ENCODE results near the gene C1QTNF3.
"Not testable (repeated sequence)": the region's sequence is repeated elsewhere in the genome, so short reads cannot be mapped to it uniquely, and the experiment has no call there.

Gene C1QTNF3

DNA sequence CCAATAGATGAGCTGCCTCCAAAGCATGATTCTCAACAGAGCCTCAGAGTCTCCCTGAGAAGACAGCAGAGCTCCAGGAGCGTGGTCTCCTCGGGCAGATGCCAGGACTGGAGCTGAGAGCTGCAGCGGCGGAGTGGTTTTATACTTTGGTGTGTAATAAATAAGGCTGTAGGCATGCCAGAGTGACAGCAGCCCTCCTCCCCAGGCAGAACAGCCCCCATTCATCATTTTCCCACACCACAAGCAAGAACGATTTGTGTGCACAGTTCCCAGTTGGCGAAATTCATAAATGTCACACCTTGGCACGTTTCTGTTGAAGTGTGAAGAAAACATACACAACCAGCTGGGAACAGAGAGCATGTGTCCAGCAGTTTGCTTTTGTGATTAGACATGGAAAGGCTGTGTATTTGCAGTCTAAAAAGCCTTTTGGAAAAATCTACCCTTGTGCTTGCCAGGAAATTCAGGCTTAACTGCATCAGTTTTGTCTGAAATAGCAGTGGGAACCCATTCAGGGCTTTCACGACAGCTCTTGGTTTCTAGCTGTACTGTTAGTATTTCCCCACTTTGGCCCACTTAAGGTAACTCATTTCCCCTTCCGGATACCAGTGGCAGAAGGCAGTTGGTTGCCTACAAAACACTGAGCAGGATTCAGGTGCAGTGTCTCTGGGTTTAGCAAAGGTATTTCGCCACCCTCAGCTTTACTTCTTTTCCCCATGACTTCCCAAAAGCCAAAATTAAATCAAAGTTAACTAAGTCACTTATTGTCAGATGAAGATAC is at the start of gene C1QTNF3:
TSS of gene C1QTNF3 (minus strand) at position 115 of the 778 bp plus-strand sequence. CDS start at position 27, 88 bp downstream.
- Histone ChIP-seq H3K4me3 (no peak within 1 kb of the TSS), H3K4me1 (peaks cover 8 to 53% (median 17%) of the 10 kb centered on the region in 10 experiments; a peak in 19 of 20 replicates), H3K27ac (peak within 1 kb of the TSS in 3 of 11 experiments; percentile 9 to 48 (median 10); a peak in 3 of 22 replicates), H3K36me3 (no peaks in the 10 kb centered on the region; a peak in 1 of 22 replicates), H4K20me1 (no peaks in the 10 kb centered on the region), H3K4me2 (peak within 1 kb of the TSS; percentile 1 to 74 (median 36); a peak in 19 of 22 replicates), H3K9me3 (replicated peaks in 1 of 11) (no peaks in the 10 kb centered on the region), H3K27me3 (no peaks in the 10 kb centered on the region), H3K9ac (no peak within 1 kb of the TSS)
- no peak for TF ChIP-seq Cebpa-rat (IDR thresholded peaks at IDR 0.05)

- H3K27ac ChIP-seq; H3K36me3 ChIP-seq; H3K9ac ChIP-seq; H4K20me1 ChIP-seq; H3K27me3 ChIP-seq; H3K4me2 ChIP-seq; H3K9me3 ChIP-seq (replicated peaks in 1 of 11); H3K4me3 ChIP-seq; H3K4me1 ChIP-seq: not testable (repeated sequence)
Observed at GRCh38 chr5:34091039-34091438, 48.0 kb upstream of the C1QTNF3 start.

- H4K20me1 ChIP-seq; H3K27ac ChIP-seq; H3K4me3 ChIP-seq; H3K9me3 ChIP-seq (replicated peaks in 1 of 11); H3K4me1 ChIP-seq; H3K27me3 ChIP-seq; H3K9ac ChIP-seq; H3K36me3 ChIP-seq; H3K4me2 ChIP-seq: not testable (repeated sequence)
Observed at GRCh38 chr5:34089802-34090201, 46.8 kb upstream of the C1QTNF3 start.

- H3K4me2 ChIP-seq: not testable (repeated sequence)
Observed at GRCh38 chr5:34087728-34088127, 44.7 kb upstream of the C1QTNF3 start.

GRCh38 chr5:34083898-34084297 is 40.9 kb upstream of the C1QTNF3 start:
- H3K4me2 ChIP-seq; H3K9me3 ChIP-seq (replicated peaks in 1 of 11); H4K20me1 ChIP-seq; H3K27ac ChIP-seq; H3K9ac ChIP-seq; H3K27me3 ChIP-seq; H3K4me1 ChIP-seq; H3K36me3 ChIP-seq; H3K4me3 ChIP-seq: not testable (repeated sequence)

More at GRCh38 chr5:34087728-34088127, 44.7 kb upstream of the C1QTNF3 start:
- not testable (repeated sequence) for H3K36me3 ChIP-seq; H3K9ac ChIP-seq; H3K9me3 ChIP-seq (replicated peaks in 1 of 11); H3K4me3 ChIP-seq; H3K27me3 ChIP-seq; H3K27ac ChIP-seq; H3K4me1 ChIP-seq; H4K20me1 ChIP-seq

DNA sequence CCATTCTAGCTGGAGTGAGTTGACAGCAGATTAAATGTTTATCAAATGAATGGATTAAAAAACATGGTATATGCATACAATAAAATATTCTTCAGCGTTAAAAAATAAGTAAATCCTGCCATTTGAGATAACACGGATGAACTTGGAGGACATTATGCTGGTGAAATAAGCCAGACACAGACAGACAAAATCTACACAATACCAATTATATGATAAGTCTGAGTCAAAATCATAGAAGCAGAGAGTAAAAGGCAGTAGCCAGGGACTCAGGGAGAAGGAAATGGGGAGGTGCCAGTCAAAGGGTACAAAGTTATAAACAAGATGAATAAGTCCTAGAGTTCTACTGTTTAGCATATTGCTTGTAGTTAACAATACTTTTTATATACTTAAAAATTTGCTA is 36.5 kb upstream of the C1QTNF3 start:
- not testable (repeated sequence) for H3K36me3 ChIP-seq; H4K20me1 ChIP-seq; H3K9me3 ChIP-seq (replicated peaks in 1 of 11); H3K9ac ChIP-seq; H3K4me2 ChIP-seq; H3K27ac ChIP-seq; H3K4me3 ChIP-seq; H3K27me3 ChIP-seq; H3K4me1 ChIP-seq

GRCh38 chr5:34077636-34078035 is 34.6 kb upstream of the C1QTNF3 start:
- not testable (repeated sequence) for H3K9me3 ChIP-seq (replicated peaks in 1 of 11); H3K4me3 ChIP-seq; H3K4me1 ChIP-seq; H3K4me2 ChIP-seq; H3K9ac ChIP-seq; H3K27me3 ChIP-seq; H3K27ac ChIP-seq; H4K20me1 ChIP-seq; H3K36me3 ChIP-seq

DNA sequence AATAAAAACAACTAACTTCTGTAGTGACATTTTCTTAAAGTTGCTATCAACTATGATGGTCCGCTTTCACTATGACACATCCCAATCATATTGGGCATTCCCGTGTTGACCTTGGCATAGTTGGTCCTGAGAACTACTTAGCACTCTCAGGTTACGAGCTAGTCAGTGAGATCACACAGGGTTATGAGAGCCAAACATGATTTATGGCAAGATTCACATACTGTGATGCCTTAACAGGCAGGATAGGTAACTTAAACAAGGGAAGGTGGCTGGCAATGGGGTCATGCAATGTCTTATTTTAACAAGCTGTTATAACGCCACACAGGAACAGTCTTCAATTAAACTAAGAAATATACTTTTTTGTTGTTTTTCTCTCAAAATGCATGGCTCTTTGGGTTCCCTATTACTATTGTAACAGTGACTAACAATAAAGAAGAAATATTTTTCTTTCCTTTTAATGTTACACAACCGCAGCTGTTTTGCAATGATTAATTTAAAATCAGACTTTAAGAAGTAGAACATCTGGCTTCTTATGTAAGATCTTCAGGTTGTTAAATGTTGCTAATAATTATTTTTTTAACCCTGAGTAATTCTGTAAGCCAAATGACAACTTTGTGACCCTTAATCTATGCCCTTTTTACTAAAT is 33.8 kb upstream of the C1QTNF3 start:
- H3K9ac ChIP-seq; H3K4me3 ChIP-seq; H3K9me3 ChIP-seq (replicated peaks in 1 of 11); H3K27me3 ChIP-seq; H3K27ac ChIP-seq; H3K4me2 ChIP-seq; H4K20me1 ChIP-seq; H3K36me3 ChIP-seq; H3K4me1 ChIP-seq: not testable (repeated sequence)

- not testable (repeated sequence) for H3K36me3 ChIP-seq; H3K9me3 ChIP-seq (replicated peaks in 1 of 11); H3K9ac ChIP-seq; H3K27ac ChIP-seq; H3K4me1 ChIP-seq; H3K4me2 ChIP-seq; H3K4me3 ChIP-seq; H4K20me1 ChIP-seq; H3K27me3 ChIP-seq
Observed at GRCh38 chr5:34074472-34074871, 31.5 kb upstream of the C1QTNF3 start.

- not testable (repeated sequence) for H3K9me3 ChIP-seq (replicated peaks in 1 of 11); H4K20me1 ChIP-seq; H3K4me2 ChIP-seq; H3K27me3 ChIP-seq; H3K27ac ChIP-seq; H3K4me3 ChIP-seq; H3K9ac ChIP-seq; H3K4me1 ChIP-seq; H3K36me3 ChIP-seq
Observed at GRCh38 chr5:34074071-34074470, 31.1 kb upstream of the C1QTNF3 start.

- H3K36me3 ChIP-seq; H3K27me3 ChIP-seq; H3K27ac ChIP-seq; H4K20me1 ChIP-seq; H3K4me1 ChIP-seq; H3K4me2 ChIP-seq; H3K9me3 ChIP-seq (replicated peaks in 1 of 11); H3K4me3 ChIP-seq; H3K9ac ChIP-seq: not testable (repeated sequence)
Observed at GRCh38 chr5:34070626-34071025, 27.6 kb upstream of the C1QTNF3 start.

All from BLaER1 treated with 17β-estradiol and CSF1 and Interleukin-3, amounts not matched to agents 10 nM and 100 nM (cell line).